ENCODE results near the gene CLDN3.

GRCh38 chr7:73761854-73762658 is 8.0 kb downstream of the CLDN3 start:
- no peak for TF ChIP-seq EZH2phosphoT487 (IDR thresholded peaks at IDR 0.05; ENCODE audit: low read length)
- TF ChIP-seq CTCF (IDR thresholded peaks at IDR 0.05; ENCODE audit: low read length), result no peak
- TF ChIP-seq EZH2 (optimal IDR thresholded peaks at IDR 0.05; ENCODE audit: low read depth, low read length), result no peak
